GM12892 (cell line): ENCODE measurements around the gene SEPTIN2.

Source experiments
- POLR2AphosphoS5 ChIP-seq: IDR thresholded peaks from 2 replicates; pipeline ENCODE4 v1.6.1; 2011; ENCODE audit warnings: low read depth, low read length, control low read depth
- TAF1 ChIP-seq: IDR thresholded peaks from 2 replicates; pipeline ENCODE4 v1.6.1; 2011; ENCODE audit warnings: low read depth, mild to moderate bottlenecking, control low read depth, low read length, borderline replicate concordance

GRCh38 chr2:241344925-241345651 is 29.4 kb downstream of the SEPTIN2 start:
- TF ChIP-seq POLR2AphosphoS5 (no peak), TAF1 (no peak)
